B cell (primary cell): ENCODE results near the gene CREM. TPM values are rescaled to one million over a fixed set of nuclear protein-coding genes. Genes with fewer than 3 reads are reported as not detected.

Experiments
- ATAC-seq: fragments of 200-7000 bp; cut with Tn5 transposase; one replicate; pipeline ENCODE4 v1.10.0; 2021; ENCODE audit warnings: low read depth, mild to moderate bottlenecking, moderate number of reproducible peaks, moderate library complexity
- CTCF ChIA-PET: fragments of 350-600 bp; sonication (Branson Sonifier 250); formaldehyde crosslinking; loops from one replicate; lab custom pipeline; 2021; ENCODE audit warnings: antibody characterized with exemption, inconsistent platforms; lab: Charles Lee
- POLR2A ChIA-PET: fragments of 350-600 bp; sonication (Branson Sonifier 250); formaldehyde crosslinking; loops from one replicate; lab custom pipeline; 2021; ENCODE audit warnings: antibody characterized with exemption; lab: Charles Lee
- DNase-seq: peaks from one replicate; pipeline ENCODE4 v3.0.0; 2013
- H2AFZ ChIP-seq: 2 replicates; pipeline ENCODE4 v1.6.1; 2012; ENCODE audit warnings: mild to moderate bottlenecking, low read depth, low read length; ENCODE audit not compliant: insufficient read depth, poor library complexity, severe bottlenecking
- H3K27ac ChIP-seq, 2 donors: 1 replicate in 1 of 2; 2 replicates in 1 of 2; pipeline ENCODE4 v1.5.1; 2012 to 2013; ENCODE audit warnings: low read length in 2 of 2, mild to moderate bottlenecking in 2 of 2, moderate library complexity in 1 of 2
- H3K27me3 ChIP-seq, 4 experiments: fragments of 200-600 bp in 1 of 4; sonication (generic) in 1 of 4; replicated peaks in 1 of 4; 1 replicate in 2 of 4; 2 replicates in 2 of 4; pipeline versions ENCODE4 v1.6.1 to v1.7.0; 2013 to 2016; ENCODE audit warnings: low read length in 3 of 4, mild to moderate bottlenecking in 2 of 4, mixed read lengths in 1 of 4, moderate library complexity in 1 of 4; ENCODE audit not compliant: insufficient read depth in 4 of 4, control insufficient read depth in 3 of 4; ENCODE audit errors: control extremely low read depth in 1 of 4
- H3K36me3 ChIP-seq, 2 experiments: replicated peaks in 1 of 2; 1 replicate in 1 of 2; 2 replicates in 1 of 2; pipeline versions ENCODE4 v1.6.1 to v1.7.1; 2013; ENCODE audit warnings: low read length in 1 of 2; ENCODE audit not compliant: insufficient read depth in 2 of 2, control insufficient read depth in 1 of 2; ENCODE audit errors: control extremely low read depth in 1 of 2, extremely low read depth in 1 of 2
- H3K4me1 ChIP-seq, 2 donors: fragments of 200-600 bp in 1 of 2; sonication (generic) in 1 of 2; 1 replicate in 1 of 2; 2 replicates in 1 of 2; pipeline versions ENCODE4 v1.5.1 to v1.6.1; 2013 to 2017; ENCODE audit warnings: low read length in 2 of 2; ENCODE audit not compliant: control insufficient read depth in 2 of 2, insufficient read depth in 2 of 2
- H3K4me2 ChIP-seq: replicated peaks from 2 replicates; pipeline ENCODE3; 2012; ENCODE audit warnings: mild to moderate bottlenecking, low read depth, low read length; ENCODE audit not compliant: poor library complexity, severe bottlenecking
- H3K4me3 ChIP-seq, 5 experiments: fragments of 200-600 bp in 1 of 5; sonication (generic) in 1 of 5; 1 replicate in 3 of 5; 2 replicates in 2 of 5; pipeline versions ENCODE4 v1.5.1 to v1.7.0; 2011 to 2016; ENCODE audit warnings: low read length in 4 of 5, mild to moderate bottlenecking in 4 of 5, low read depth in 2 of 5, control low read depth in 1 of 5, moderate library complexity in 1 of 5; ENCODE audit not compliant: insufficient read depth in 1 of 5; ENCODE audit errors: control extremely low read depth in 1 of 5, extremely low read depth in 1 of 5
- H3K79me2 ChIP-seq: fragments of 200-600 bp; sonication (generic); one replicate; pipeline ENCODE4 v1.6.0; 2016; ENCODE audit warnings: low read length; ENCODE audit not compliant: control insufficient read depth, insufficient read depth
- H3K9ac ChIP-seq: fragments of 200-600 bp; sonication (generic); 2 replicates; pipeline ENCODE4 v1.6.1; 2017; ENCODE audit warnings: mild to moderate bottlenecking, low read length, moderate library complexity
- H3K9me3 ChIP-seq, 3 donors: one replicate each; pipeline versions ENCODE4 v1.6.1 to v1.7.1; 2013; ENCODE audit warnings: low read length in 2 of 3; ENCODE audit not compliant: control insufficient read depth in 2 of 3, insufficient read depth in 1 of 3; ENCODE audit errors: control extremely low read depth in 1 of 3
- H4K20me1 ChIP-seq: 2 replicates; pipeline ENCODE4 v1.6.0; 2012; ENCODE audit warnings: mild to moderate bottlenecking, low read length; ENCODE audit not compliant: insufficient read depth, control insufficient read depth, poor library complexity, severe bottlenecking
- H3K27ac Mint-ChIP-seq: one replicate; pipeline ENCODE4 v1.8.0; 2021; ENCODE audit warnings: mixed read lengths
- H3K27me3 Mint-ChIP-seq: one replicate; pipeline ENCODE4 v1.8.0; 2021; ENCODE audit warnings: mixed read lengths
- H3K4me1 Mint-ChIP-seq: one replicate; pipeline ENCODE4 v1.8.0; 2021; ENCODE audit warnings: mixed read lengths
- H3K4me3 Mint-ChIP-seq: one replicate; pipeline ENCODE4 v1.8.0; 2021; ENCODE audit warnings: mixed read lengths
- H3K9me3 Mint-ChIP-seq: one replicate; pipeline ENCODE4 v1.8.0; 2022; ENCODE audit warnings: mixed read lengths; ENCODE audit not compliant: insufficient read depth
- EZH2 ChIP-seq: IDR thresholded peaks from 2 replicates; pipeline ENCODE4 v1.6.1; 2012; ENCODE audit warnings: borderline replicate concordance, low read depth, mild to moderate bottlenecking, moderate library complexity, low read length; ENCODE audit not compliant: insufficient read depth, poor library complexity, severe bottlenecking
- WGBS: methylation state at CpG from one replicate; pipeline ENCODE4 v1.1.5; 2013; ENCODE audit warnings: missing lambda C conversion rate; ENCODE audit not compliant: insufficient coverage; 5-methylcytosine and 5-hydroxymethylcytosine counted together
- intact Hi-C: fragments of 100-400 bp; cut with micrococcal nuclease; formaldehyde crosslinking; loops from one replicate; pipeline ENCODE4 v1.10.0; 2022
- polyA plus RNA-seq: library from polyadenylated mRNA; depleted of rRNA; stranded (reverse); fragments of >200 nt; gene quantifications from 2 replicates; pipeline ENCODE4 v1.2.3, GENCODE V29; 2012
- small RNA-seq: library from RNA; depleted of rRNA; stranded (forward); fragments of <200 nt; gene quantifications from one replicate; pipeline ENCODE3, GENCODE V24; 2012; ENCODE audit warnings: low replicate concordance, low read depth; ENCODE audit not compliant: insufficient read length
- total RNA-seq, 2 donors: library from RNA; stranded (reverse); fragments of 120-200 nt in 1 of 2; gene quantifications; 1 replicate in 1 of 2; 2 replicates in 1 of 2; pipeline versions ENCODE4 v1.2.3 to v1.2.4, GENCODE V29; 2013 to 2022
- TF ChIP-seq, protein P1 (sequence below): fragments of 200-600 bp; IDR thresholded peaks from one replicate; pipeline ENCODE4 v1.8.0; 2022; ENCODE audit warnings: antibody characterized with exemption, mild to moderate bottlenecking

CREM gene
- total and polyA plus RNA-seq, 2 donors (not counting 1 experiment from before 2014, with no cell fraction given) = 7.3 to 94.6 TPM

DNA sequence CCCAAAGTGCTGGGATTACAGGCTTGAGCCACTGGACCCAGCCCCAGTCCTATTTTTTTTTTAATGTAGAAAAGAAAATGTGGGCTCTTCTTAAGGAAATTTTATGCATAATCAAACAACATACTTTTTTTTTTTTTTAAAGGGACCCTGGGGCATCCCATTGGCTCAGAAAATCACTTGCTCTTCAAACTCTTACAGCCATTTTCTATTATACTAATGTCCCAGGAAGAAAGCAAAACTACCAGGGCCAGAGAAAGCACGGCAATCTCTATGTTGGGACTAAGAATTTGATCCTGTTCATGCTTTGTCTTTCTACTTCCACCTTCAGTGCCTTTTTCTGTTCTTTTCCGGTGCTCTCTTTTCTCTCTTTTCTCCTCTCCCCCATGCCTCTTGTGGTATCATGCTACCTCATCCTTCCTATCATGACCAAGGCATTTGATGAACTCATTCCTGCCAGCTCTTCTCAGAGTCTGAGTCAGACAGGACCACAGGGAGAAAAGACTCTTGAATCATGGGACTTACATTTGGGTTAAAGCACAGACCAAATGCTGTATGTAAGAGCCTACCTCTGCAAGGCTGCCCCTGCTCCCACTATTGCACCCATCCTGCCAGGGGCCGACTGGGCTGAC, 133.2 kb downstream of the CREM start:
- intact Hi-C loops = no loop called here
- H3K27ac Mint-ChIP-seq = no peak overlapping the region
- Histone ChIP-seq H4K20me1 (no peaks in the 10 kb centered on the region), H3K9me3 (peaks cover 1 to 16% (median 13%) of the 10 kb centered on the region in 3 donors), H2AFZ (no peak overlapping the region), H3K4me1 (no peaks in the 10 kb centered on the region), H3K36me3 (no peaks in the 10 kb centered on the region), H3K27me3 (no peaks in the 10 kb centered on the region), H3K27ac (no peak overlapping the region), H3K79me2 (no peaks in the 10 kb centered on the region), H3K9ac (no peak overlapping the region), H3K4me2 (no peak overlapping the region), H3K4me3 (no peak overlapping the region)
- POLR2A ChIA-PET = no interaction called here
- TF ChIP-seq, protein P1, sequence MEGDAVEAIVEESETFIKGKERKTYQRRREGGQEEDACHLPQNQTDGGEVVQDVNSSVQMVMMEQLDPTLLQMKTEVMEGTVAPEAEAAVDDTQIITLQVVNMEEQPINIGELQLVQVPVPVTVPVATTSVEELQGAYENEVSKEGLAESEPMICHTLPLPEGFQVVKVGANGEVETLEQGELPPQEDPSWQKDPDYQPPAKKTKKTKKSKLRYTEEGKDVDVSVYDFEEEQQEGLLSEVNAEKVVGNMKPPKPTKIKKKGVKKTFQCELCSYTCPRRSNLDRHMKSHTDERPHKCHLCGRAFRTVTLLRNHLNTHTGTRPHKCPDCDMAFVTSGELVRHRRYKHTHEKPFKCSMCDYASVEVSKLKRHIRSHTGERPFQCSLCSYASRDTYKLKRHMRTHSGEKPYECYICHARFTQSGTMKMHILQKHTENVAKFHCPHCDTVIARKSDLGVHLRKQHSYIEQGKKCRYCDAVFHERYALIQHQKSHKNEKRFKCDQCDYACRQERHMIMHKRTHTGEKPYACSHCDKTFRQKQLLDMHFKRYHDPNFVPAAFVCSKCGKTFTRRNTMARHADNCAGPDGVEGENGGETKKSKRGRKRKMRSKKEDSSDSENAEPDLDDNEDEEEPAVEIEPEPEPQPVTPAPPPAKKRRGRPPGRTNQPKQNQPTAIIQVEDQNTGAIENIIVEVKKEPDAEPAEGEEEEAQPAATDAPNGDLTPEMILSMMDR = no peak
- TF ChIP-seq EZH2 = no peak
- peaks cover 3% of the 10 kb centered on the region for H3K27me3 Mint-ChIP-seq
- no peak for DNase-seq
- 38% methylated on average over 1 of the region's 3 CpGs for WGBS
- no peaks in the 10 kb centered on the region for H3K4me1 Mint-ChIP-seq
- no peak for ATAC-seq
- H3K9me3 Mint-ChIP-seq = peaks cover 7% of the 10 kb centered on the region
- no peak overlapping the region for H3K4me3 Mint-ChIP-seq
- CTCF ChIA-PET = no interaction called here

DNA sequence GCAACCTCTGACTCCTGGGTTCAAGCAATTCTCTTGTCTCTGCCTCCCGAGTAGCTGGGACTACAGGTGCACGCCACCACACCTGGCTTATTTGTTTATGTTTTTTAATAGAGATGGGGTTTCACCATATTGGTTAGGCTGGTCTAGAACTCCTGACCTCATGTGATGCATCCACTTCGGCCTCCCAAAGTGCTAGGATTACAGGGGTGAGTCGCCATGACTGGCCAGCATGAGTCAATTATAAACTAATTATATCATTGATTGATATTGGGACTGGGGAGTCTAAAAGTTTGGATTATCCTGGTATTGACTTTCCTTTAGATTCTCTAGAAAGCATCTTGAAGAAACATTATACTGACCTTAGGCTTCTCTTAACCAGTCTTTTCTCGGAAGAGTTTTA, 135.8 kb downstream of the CREM start:
- Mint-ChIP-seq H3K4me3 (no peak overlapping the region), H3K9me3 (peaks cover 5% of the 10 kb centered on the region), H3K4me1 (no peaks in the 10 kb centered on the region), H3K27me3 (peaks cover 6% of the 10 kb centered on the region), H3K27ac (no peak overlapping the region)
- no peak for ATAC-seq
- TF ChIP-seq EZH2 = no peak
- WGBS = 100% methylated on average over 1 of the region's 5 CpGs
- H4K20me1 ChIP-seq = no peaks in the 10 kb centered on the region
- H3K27ac ChIP-seq = no peak overlapping the region
- DNase-seq = no peak
- H3K36me3 ChIP-seq = no peaks in the 10 kb centered on the region
- no peak overlapping the region for H3K4me3 ChIP-seq
- H3K79me2 ChIP-seq = no peaks in the 10 kb centered on the region
- POLR2A ChIA-PET = no interaction called here
- no peak overlapping the region for H3K9ac ChIP-seq
- CTCF ChIA-PET = no interaction called here
- no peaks in the 10 kb centered on the region for H3K4me1 ChIP-seq
- H3K9me3 ChIP-seq = peaks cover 0 to 16% (median 11%) of the 10 kb centered on the region in 3 donors
- intact Hi-C loops = no loop called here
- no peaks in the 10 kb centered on the region for H3K27me3 ChIP-seq
- no peak overlapping the region for H2AFZ ChIP-seq
- H3K4me2 ChIP-seq = no peak overlapping the region

Small RNAs within 50 kb of the gene (small RNA-seq; reads per million reads assigned to genes)
- gene MIR3611 = not detected
- gene RNU6-1167P = not detected
- not detected for gene RNU6-794P
- gene RNU7-77P = not detected

Other genes with a start within 250 kb of the CREM start
- 36.9 and 41.9 TPM in 2 replicates for gene CUL2, start 36.5 kb upstream of the CREM start, total RNA-seq
- 7.3 and 10.5 TPM in 2 replicates for gene CUL2, start 36.5 kb upstream of the CREM start, polyA plus RNA-seq
- 61.7 and 64.9 TPM in 2 replicates for gene CCNY, start 209.7 kb downstream of the CREM start, total RNA-seq
- gene CCNY, start 209.7 kb downstream of the CREM start, polyA plus RNA-seq = 34.1 and 34.3 TPM in 2 replicates